ENCODE results near the gene BTRC. TPM values are rescaled to one million over a fixed set of nuclear protein-coding genes. Genes with fewer than 3 reads are reported as not detected.

BTRC gene
- total RNA-seq, 2 experiments from 2014 or later: 17.3 to 20.6 TPM

DNA sequence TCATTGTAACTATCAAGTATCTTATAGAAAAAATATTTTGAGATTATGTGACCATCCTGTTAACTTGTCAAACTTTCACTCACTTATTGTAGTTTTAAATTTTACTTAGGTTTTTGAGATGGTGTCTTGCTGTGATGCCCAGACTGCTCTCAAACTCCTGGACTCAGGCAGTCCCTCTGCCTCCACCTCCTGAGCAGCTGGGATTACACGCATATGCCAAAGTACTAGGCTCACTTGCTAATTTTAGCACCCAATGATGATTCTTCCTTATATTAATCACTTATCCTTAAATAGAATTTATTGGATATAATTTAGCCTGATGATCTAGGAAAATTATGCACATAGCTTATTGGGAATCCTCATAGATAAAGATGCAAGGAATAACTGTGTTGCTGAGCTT lies 104.9 kb downstream of the BTRC start:
- ChIA-PET CTCF (interaction anchor here (1.3 kb wide), 1 partner anchor 31 kb away, joined by 3 read pairs; no protein-coding TSS in a partner anchor), POLR2A (interaction anchor here (0.5 kb wide), 1 partner anchor 69 kb away, joined by 5 read pairs; no protein-coding TSS in a partner anchor)

DNA sequence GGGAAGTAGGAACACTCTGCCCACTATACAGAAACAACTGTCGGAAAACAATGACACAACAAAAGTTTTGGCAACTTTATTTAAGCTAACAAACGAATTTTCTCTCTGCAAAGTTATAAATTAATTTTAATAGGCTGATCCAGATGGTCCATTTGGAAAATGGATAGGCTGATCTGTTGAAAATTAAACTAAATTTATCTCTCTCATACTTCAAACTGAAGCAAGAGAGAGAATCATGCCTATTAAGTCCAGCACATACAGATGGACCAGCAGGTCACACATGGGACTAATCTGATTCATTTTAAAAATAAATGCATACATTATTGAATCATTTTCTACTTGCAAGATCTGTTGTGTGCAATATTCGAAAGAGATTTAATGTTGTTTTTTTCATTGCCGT lies 110.1 kb downstream of the BTRC start:
- POLR2A ChIA-PET: no interaction called here
- CTCF ChIA-PET: interaction anchor here (1.1 to 1.3 kb wide), 3 partner anchors 15 to 249 kb away, joined by 3 read pairs; no protein-coding TSS in a partner anchor

DNA sequence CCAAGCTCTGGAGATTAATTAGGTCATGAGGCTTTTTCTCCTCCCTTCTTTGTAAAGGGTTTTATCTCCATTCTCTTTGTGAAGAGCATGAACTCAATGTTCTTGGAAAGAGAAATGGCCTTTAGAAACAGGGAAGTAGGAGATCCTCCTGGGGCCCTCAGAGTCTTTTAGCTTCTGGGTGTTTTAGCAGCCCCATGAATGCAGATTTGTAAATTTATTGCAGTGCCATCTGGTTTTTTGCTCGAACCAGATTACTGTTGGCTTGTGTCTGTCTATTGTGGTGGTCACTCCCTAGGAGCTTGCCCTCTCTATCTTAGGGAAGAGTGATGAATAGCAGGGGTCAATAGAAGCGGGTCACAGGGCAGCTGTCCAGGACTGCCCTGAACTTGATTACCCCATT lies 110.6 kb downstream of the BTRC start:
- ChIA-PET CTCF (interaction anchor here (1.1 to 1.2 kb wide), 2 partner anchors 15 to 166 kb away, joined by 3 read pairs; no protein-coding TSS in a partner anchor), POLR2A (no interaction called here)

DNA sequence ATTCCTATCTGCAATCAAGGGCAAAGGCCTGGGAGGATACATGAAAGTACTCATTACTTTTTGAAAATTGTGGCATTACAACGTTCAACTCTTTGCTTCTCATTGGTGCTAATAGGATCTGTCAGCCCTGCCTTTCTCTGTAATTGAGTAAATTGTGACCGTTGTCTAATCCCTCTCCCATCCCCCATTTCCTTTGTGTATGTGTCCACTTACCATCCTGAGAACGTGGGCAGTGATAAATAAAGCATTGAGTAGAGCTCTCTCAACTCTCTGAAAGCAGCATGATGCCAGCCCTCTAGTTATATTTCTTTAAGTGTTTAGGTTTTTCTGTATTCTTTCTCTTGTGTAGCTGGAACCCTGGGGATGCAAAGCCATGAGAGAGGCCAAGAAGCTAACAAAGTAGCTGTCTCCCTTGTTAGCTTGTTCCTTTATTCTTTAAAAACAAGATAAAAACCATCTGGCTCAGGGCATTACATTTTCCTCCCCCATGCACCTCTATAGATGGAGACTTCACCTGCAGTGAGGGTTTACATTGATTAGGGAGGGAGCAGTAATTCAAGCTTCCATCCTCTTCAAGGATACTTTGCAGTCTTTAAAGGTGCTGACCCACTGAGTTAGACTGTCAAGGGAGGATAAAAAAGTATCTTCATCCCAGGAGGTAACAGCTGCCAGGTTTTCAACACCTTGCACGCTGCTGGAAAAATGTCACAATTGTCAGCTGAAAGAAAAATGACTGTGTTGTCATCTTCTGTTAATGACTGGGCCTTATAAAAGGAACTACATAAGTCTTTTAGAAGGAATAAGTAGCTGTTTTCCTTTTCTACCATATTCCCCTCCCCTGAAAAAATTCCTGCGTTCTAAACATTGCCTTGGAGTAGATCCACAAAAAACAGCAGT lies 112.3 kb downstream of the BTRC start:
- POLR2A ChIA-PET: no interaction called here
- CTCF ChIA-PET: interaction anchor here (0.7 to 3.3 kb wide), 19 partner anchors 12 to 572 kb away, joined by 3 to 21 read pairs (median 4); no protein-coding TSS in a partner anchor

DNA sequence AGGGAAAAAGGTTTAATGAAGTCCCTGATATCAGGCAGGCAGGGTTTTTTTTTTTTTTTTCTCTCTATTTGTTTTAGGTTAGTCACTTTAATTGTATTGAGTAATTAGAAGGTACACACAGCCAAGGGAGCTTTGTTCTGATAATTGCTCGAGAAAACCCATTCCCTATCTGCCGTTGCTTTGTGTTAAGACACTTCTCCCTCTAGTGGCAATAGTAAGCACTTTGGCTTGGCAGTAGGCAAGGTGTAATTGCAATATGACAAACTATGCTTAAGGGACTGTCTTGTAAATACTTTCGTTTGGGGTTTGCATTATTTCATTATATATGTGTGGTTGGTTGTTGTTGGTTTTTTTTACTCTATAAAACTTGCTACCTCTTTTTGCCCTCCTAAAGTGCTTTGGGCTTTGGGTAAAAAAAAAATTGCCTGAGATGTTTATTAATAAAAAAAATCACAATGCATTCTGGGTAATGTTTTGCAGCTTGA lies 113.4 kb downstream of the BTRC start:
- POLR2A ChIA-PET: no interaction called here
- CTCF ChIA-PET: interaction anchor here (0.7 to 3.3 kb wide), 25 partner anchors 11 to 571 kb away, joined by 3 to 21 read pairs (median 4); no protein-coding TSS in a partner anchor

DNA sequence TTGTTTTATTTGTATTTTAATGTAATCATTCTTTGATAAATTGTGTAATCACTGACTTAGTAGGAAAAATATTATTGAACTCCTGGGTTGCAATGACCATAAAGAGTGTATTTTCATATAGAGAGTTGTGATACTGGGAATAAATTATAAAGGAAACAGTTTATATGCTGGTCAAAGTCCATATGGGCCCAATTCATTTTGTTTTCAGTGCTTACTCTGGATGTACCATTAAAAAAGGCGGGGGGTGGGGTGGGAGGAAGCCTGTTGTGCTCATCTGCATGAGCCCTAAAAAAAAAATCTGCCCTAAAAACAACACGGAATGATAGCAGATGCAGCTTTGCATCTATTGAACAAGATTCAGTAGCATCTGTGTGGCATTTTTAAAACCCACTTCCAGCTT lies 114.2 kb downstream of the BTRC start:
- CTCF ChIA-PET: interaction anchor here (1.0 to 3.3 kb wide), 7 partner anchors 12 to 254 kb away, joined by 3 to 21 read pairs (median 7); no protein-coding TSS in a partner anchor
- POLR2A ChIA-PET: no interaction called here

DNA sequence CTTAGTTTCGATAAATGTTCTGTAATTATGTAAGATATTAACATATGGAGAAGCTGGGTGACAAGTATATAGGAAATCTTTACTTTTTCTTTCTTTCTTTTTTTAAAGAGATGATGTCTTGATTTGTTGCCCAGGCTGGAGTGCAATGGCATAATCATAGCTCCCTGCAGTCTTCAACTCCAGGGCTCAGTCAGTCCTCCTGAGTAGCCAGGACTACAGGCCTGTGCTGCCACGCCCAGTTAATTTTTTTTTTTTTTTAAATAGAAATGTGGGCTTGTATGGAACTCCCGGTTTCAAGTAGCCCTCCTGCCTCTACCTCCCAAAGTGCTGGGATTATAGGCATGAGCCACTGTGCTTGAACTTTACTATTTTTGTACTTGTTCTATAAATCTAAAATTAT lies 122.4 kb downstream of the BTRC start:
- ChIA-PET POLR2A (no interaction called here), CTCF (no interaction called here)

DNA sequence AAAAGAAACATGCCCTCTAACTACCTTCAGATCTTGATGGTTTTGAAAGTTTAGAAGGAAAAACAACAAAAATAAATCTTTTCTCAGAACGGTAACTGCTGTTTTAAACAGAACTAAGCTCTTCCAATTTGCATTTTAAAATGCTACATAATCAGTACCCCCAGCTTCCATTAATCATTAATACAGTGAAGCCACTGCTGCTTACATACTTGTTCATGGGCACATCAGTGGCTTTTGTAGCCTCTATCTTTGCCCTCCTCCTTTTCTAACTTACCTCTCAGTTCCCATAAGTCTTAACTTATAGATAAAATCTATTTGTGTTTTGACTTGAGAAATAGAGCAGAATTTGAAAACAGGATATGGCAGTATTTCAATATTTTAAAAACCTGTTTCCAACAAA lies 125.0 kb downstream of the BTRC start:
- ChIA-PET POLR2A (no interaction called here), CTCF (interaction anchor here (0.7 to 1.0 kb wide), 2 partner anchors 12 to 43 kb away, joined by 5 read pairs; no protein-coding TSS in a partner anchor)

DNA sequence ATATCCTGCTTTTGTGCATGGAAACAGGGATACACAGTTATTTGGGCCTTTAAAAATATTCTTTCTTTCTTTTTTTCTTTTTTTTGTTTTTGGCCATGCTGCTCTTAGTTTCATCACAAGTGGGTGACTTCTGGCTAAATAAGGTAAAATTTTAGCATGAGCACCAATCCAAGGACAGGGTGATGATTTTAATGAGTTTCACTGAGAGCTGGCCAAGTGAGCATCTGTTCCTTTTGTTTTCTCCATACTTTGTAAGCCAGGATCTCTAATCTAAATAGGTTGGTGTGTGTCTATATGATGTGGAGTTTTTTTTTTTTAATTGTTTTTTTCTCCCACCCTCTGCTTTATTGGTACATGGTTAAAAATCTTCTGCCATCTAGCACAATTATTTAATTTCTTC lies 127.3 kb downstream of the BTRC start:
- ChIA-PET POLR2A (no interaction called here), CTCF (no interaction called here)

DNA sequence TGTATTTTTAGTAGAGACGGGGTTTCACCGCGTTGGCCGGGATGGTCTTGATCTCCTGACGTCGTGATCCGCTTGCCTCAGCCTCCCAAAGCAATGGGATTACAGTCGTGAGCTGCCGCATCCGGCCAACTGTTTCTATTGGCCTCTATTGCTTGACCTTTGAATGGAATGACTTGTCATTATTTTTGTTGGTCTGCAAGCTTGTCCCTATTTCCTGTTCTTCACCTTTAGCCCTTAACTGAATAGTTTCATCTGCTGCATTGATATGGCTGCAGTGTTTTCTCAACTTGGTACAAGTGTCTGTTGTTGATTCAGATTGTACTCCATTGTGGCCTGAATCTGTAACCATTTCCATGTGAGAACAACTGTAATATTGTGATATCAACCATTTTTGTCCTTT lies 128.6 kb downstream of the BTRC start:
- ChIA-PET CTCF (interaction anchor here (1.1 kb wide), 1 partner anchor 16 kb away, joined by 3 read pairs; no protein-coding TSS in a partner anchor), POLR2A (no interaction called here)

DNA sequence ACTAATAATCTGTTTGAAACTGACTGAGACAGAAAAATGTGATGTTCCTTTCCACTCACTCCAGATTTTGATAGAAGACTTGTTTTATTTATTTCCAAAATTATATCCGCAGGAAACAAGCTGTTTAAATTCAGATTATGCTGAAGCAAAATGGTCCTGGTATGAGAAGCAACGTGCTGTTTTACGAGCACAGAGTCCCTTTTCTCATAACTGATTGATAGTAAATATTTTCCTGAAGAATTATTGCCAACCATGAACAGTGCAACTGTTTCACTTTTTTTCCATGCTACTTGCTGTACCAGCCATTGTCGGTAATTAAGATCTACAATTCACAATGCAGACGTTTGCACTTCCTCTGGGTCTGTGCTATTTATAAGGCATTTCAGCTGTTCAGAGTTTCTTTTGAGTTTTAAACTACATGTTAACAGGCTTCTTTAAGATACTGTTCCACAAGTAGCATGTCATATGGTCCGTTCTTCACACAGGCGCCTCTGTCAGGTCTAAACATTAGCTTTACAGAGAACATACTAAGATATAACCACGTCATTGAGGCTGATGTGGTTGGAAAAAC lies 130.3 kb downstream of the BTRC start:
- ChIA-PET CTCF (interaction anchor here (0.6 to 2.5 kb wide), 2 partner anchors 271 to 443 kb away, joined by 3 to 7 read pairs; no protein-coding TSS in a partner anchor), POLR2A (no interaction called here)

DNA sequence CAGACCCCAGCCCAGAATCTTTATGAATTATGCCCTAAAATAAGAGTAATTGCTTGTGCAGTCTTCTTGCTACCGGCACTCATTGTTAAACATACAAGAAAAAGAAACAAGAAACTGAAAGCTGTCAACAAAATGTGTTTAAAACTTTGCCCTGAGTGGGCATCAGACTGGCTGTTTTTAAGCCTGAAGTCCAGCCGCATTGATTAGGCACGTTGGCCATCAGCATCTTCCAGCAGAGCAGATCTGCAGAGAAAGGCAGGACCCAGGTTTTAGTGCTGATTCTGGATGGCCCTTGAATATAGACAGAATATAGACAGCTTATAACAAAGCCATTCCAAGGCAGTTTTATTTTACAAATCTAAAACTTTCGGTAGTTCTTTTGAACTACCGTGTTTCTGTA lies 131.2 kb downstream of the BTRC start:
- ChIA-PET CTCF (interaction anchor here (2.5 kb wide), 1 partner anchor 272 kb away, joined by 7 read pairs; no protein-coding TSS in a partner anchor), POLR2A (no interaction called here)

DNA sequence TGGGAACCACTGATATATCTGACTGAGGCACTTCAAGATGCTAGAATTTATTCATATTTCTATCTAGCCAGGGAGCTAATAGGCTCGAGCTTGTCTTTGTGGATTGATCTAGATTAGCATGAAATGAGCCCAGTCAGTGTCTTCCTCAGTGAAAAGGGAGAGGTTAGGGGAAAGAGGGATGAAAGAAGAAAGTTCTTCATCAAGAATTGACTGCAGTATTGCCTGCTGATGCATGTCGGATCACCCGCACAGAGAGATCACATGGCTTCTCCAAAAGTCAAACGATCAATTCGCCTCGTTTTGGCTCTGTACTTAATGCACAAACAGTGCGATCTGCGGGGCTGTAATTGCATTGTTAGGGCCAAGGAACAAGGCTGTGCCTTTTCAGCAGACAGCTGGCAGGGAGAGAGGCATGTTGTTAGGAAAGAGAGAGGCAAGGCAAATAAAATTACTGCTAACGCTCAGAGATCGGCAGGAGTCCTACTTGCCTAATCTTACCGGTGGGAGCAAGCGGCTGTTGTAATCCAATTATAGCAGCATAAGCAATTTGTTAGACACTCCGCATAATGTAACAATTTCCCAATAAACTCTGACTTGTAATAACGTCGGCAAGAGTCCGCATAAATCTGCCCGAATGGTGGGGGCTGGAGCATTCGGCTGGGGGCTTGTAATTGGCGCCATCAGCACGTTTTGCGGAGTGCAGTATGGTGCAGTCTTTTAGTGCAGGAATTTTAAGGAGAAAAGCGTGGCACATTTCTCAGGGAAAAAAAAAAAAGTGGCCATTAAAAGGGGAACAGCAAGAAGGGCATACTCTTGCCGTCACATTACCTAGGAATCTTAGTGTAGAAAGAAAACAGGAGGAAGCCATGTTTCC lies 132.0 kb downstream of the BTRC start:
- POLR2A ChIA-PET: no interaction called here
- CTCF ChIA-PET: interaction anchor here (1.5 kb wide), 1 partner anchor 19 kb away, joined by 7 read pairs; no protein-coding TSS in a partner anchor

DNA sequence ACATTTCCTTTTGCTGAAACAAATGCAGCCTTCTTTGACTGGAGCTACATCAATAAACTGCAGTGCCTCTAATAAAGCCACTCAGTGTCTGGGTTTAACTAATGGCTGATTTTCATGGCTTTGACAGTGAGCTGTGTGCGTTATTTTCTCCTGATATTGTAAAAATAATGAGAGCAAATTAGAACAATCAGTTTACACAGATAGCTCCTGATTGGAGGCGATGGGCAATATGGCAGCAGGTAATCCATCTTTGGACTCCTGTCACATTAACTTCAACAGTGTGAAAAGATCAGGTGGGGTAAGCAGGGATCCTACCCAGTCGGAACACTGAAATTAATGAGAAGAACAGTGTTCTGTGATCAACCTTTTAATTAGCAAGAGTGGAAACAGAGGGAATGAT lies 133.4 kb downstream of the BTRC start:
- ChIA-PET CTCF (interaction anchor here (1.5 kb wide), 1 partner anchor 20 kb away, joined by 7 read pairs; no protein-coding TSS in a partner anchor), POLR2A (no interaction called here)

DNA sequence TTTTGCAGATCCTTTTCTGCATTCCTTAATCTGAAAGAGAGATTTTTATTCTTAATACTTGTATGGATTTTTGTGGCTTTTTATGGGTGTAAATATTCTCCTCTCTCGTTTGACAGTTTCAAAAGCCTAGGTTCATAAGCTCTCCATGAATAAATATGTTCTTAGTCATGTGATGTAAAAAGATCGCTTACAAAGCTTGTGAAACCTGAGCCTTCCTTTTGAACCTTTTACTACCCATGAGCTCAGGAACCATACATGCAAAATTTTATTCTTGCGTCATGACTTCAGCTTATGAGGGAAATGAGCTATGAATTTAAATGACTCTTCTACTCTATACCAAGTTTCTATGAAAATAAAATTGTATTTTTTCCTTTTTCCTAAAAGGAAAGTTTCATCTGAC lies 135.4 kb downstream of the BTRC start:
- CTCF ChIA-PET: no interaction called here
- POLR2A ChIA-PET: no interaction called here

DNA sequence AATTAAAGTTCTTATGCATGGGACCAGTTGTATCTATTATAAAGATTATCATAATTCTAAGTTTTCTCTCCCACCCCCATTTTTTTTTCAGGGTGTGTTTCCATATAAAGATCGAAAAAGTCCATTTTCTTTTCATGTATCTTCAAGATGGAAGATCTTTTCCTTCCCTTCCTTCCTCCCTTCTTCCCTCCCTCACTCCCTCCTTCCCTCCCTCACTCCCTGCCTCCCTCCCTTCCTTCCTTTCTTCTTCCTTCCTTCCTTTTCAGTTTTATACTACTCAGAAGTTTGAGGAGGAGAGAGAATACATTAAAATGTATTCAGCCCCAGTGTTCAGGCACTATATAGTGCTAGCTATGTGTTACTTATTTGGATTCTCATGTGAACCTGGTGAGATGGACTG lies 136.1 kb downstream of the BTRC start:
- ChIA-PET POLR2A (no interaction called here), CTCF (no interaction called here)

DNA sequence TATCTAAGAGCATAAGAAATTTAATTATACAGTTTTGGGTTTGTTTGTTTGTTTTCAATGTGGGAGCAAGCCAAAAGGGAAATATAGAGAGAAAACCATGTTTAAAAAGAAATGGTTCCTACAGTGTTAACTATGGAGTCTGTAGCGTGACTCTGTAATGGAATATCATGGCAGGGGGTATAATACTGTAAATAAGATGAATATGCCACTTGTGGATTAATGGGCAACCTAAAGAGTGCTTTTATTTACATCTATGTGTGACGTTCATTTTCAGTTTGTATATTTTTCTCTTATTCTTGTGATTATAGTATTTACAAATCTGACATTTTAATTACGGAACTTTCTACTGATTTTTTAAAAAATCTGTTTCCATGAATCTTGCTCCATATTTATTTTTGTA lies 138.2 kb downstream of the BTRC start:
- POLR2A ChIA-PET: no interaction called here

DNA sequence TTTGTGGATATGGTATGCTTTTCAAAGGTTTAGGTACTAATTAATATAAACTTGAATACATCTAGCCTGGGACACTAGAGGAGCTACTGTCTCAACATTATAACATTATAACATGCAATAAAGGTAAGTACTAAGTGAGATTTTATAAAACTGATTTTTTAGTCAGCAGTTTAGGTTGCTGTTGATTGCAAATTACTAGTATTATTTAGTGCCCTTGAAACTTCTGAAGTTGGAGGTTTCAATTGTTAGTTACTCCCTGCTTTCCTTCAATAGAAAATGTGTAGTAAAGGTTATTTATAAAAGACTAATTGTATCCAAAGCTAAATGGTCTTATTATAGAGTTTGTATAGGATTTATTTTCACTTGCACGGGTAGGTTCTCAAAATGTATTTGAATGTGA lies 138.8 kb downstream of the BTRC start:
- CTCF ChIA-PET: interaction anchor here (0.6 kb wide), 1 partner anchor 214 kb away, joined by 3 read pairs; no protein-coding TSS in a partner anchor
- POLR2A ChIA-PET: no interaction called here

More for the DNA sequence above, 138.2 kb downstream of the BTRC start:
- CTCF ChIA-PET: no interaction called here

DNA sequence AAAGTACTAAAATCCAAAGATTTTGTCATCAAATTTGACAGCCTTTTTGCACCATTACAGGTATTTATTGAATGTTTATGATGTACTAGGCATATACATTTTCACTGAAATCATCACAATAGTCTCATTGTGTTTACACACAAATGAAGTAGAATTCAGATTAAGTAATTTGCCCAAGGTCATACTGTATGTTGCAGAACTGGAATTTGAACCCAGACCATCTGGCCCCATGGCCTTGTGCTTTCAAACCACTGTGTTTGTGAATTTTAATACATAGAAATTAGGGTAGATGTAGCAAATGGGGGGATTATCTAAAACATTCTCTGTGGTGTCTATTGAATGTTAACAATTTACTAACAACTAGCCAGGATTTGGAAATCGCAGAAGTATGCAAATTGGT lies 139.3 kb downstream of the BTRC start:
- POLR2A ChIA-PET: no interaction called here
- CTCF ChIA-PET: interaction anchor here (0.6 kb wide), 1 partner anchor 215 kb away, joined by 3 read pairs; no protein-coding TSS in a partner anchor
